NCI-H526 (cell line): Measurements from ENCODE around the gene STPG3.

Source experiments
- DNase-seq, 2 experiments: peaks; one replicate each; lab custom pipeline; 2025; lab: John Stamatoyannopoulos, UW

STPG3 gene

DNA sequence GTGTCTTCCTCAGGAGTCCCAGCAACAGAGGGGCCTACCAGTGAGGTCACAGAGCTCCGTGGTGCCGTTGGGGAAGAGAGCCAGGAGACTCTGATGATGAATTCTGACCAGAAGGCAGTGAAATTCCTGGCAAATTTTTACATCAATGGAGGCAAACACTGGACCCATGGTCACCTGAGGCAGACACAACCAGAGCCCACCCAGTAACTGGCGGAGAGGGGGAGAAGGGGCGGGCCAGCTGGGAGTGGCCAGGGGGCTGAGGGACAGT, at the start of gene STPG3:
Gene STPG3, plus strand, starts transcription at position 93 of the 268 bp plus-strand sequence. Its CDS starts 1 bp downstream, at position 94.
- DNase-seq: no peak

DNA sequence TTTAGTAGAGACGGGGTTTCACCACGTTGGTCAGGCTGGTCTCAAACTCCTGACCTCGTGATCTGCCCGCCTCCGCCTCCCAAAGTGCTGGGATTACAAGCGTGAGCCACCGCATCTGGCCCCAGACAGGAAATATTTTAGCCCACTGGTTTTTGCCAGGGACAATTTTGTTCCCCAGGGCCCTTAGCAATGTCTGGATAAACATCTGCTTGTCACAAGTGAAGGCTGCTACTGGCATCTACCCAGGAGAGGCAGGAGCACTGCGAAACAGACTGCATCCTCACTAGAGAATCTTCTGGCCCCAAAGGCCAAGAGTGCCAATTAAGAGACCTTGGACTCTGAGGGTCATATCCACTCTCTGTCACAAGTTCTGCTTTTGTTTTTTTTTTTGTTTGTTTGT, 48.1 kb upstream of the STPG3 start:
- DNase-seq: no peak

- DNase-seq: no peak
Observed at GRCh38 chr9:137204731-137205125, 46.4 kb upstream of the STPG3 start.

GRCh38 chr9:137205126-137206069, 45.7 kb upstream of the STPG3 start, which contains the start of the genes NDOR1 and TMEM203:
Gene NDOR1, plus strand, starts transcription at chr9:137205700. Its CDS starts 78 bp downstream, at chr9:137205778.
Gene TMEM203, minus strand, starts transcription at chr9:137205648. Its CDS starts 234 bp downstream, at chr9:137205414.
- peak in 1 of 2 experiments; percentile 78 for DNase-seq

GRCh38 chr9:137206602-137207001, 44.5 kb upstream of the STPG3 start:
- no peak for DNase-seq

GRCh38 chr9:137211532-137211931, 39.6 kb upstream of the STPG3 start:
- DNase-seq: no peak

DNA sequence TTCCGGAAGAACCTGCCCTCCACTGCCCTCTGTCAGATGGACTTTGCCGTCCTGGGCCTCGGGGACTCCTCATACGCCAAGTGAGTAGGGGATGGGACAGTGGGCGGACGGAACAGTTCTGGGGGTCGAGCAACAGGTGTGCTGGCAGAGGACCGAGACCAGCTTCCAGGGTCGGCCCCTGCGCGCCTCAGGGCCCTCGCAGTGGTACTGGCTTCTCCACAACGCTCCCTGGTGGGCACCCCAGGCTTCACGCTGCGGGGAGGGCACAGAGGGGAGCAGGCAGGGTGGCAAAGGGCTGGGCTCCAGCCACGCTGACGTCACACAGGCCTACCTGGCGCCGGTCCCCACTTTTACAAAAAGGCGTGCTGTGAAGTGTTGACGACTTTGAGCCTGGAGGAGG, 38.6 kb upstream of the STPG3 start:
- no peak for DNase-seq

DNA sequence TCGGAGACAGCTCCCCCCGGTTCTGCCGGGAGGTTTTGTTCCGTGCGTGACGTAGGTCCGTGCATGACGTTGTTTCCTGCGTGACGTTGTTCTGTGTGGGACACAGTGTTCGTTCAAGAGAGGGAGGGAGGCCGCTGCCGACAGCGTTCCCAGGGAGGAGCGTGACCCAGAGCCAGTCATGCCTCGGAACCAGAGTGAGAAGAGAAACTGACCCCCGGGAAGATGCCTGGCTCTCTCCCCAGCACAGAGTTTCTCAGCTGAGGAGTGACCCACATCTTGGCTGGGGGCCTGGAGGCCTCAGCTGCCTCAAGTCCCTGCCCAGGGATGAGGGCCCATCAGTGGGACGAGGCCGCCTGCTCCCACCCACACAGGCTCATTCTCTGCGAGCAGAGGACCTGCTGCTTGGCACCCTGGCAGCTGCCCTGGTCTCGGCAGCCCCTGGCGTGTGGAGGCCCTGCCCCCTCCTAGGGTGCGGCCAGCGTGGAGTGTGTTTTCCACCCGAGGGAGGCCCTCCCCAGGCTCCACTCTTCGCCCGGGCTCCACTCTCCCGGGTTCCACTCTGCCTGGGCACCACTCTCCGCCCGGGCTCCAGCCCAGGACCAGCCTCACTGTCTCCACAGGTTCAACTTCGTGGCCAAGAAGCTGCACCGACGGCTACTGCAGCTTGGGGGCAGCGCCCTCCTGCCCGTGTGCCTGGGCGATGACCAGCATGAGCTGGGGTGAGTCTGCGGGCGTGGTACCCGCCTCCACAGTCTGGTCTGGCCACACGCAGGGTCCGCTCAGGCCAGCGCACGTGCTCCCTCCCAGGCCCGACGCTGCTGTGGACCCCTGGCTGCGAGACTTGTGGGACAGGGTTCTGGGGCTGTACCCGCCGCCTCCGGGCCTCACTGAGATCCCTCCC, 37.7 kb upstream of the STPG3 start:
- no peak for DNase-seq

DNA sequence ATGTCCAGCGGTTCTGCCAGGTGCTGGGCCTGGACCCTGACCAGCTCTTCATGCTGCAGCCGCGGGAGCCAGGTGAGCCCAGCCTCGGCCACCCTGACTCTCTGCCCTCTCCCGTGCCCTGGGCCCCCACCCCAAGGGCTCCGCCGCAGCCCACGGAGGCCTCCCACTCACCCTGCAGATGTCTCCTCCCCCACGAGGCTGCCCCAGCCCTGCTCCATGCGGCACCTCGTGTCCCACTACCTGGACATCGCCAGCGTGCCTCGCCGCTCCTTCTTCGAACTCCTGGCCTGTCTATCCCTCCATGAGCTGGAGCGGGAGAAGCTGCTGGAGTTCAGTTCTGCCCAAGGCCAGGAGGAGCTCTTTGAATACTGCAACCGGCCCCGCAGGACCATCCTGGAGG, 36.5 kb upstream of the STPG3 start:
- DNase-seq: no peak

GRCh38 chr9:137215196-137215986, 35.7 kb upstream of the STPG3 start:
- no peak for DNase-seq

- DNase-seq: no peak
Observed at GRCh38 chr9:137216188-137216965, 34.7 kb upstream of the STPG3 start.

DNA sequence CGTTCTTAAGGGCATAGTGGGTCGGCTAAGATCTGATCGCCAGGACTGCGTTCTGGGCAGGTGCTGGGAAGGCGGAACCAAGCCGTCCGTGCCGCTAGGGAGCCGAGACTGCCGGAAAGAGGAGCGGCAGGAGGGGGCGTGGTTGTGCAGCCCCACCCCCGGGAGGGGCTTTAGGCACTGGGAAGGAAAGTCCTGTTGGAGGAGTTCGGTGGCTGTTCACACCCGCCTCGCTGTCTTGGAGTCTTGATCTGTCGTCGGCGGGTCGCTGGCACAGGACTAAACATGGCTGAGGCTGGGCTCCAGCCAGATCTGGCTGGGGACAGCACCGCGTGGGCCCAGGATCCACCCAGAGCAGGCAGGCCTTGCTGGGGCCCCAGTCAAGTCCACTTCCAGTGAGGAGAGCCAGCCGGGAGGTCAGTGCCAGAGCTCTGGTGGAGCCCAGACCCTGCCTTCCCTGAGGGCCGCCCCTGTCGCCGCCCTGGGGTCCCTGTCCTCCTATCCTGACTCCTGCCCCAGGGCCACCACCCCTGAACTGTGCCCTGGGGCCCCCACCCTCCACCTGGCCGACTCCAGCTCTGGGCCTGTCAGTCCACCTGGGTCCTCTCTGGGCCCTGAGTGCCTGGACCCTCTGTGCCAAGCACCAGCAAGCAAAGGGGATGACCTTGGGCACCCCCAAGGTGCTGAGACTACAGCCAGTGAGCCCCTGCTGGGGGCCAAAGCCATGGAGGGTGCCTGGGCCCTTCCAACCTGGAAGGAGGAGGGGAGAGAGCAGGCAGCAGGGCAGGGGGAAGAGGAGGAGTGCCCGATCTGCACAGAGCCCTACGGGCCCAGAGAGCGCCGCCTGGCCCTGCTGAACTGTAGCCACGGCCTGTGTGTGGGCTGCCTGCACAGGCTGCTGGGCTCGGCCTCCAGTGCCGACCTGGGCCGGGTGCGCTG, 33.5 kb upstream of the STPG3 start:
- DNase-seq: peak in 1 of 2 experiments; percentile 84

DNA sequence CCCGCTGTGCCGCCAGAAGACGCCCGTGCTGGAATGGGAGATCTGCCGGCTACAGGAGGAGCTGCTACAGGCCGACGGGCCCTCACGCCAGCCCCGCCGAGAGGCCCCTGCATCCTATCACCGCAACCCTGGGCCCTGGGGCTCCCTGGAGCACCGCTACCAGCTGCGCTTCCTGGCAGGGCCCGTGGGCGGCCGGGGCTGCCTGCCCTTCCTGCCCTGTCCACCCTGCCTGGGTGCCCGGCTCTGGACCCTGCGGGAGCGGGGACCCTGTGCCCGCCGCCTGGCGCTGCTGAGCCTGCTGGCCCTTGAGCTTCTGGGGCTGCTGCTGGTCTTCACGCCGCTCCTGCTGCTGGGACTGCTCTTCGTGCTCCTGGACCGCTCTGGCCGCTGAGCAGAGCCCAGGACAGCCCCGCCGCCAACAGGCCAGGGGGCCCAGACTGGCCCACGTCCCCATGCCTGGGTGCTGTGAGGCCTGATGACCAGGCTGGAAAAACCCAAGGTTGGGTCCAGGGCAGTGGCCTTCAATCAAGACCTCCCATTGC, 32.8 kb upstream of the STPG3 start:
- DNase-seq: no peak

DNA sequence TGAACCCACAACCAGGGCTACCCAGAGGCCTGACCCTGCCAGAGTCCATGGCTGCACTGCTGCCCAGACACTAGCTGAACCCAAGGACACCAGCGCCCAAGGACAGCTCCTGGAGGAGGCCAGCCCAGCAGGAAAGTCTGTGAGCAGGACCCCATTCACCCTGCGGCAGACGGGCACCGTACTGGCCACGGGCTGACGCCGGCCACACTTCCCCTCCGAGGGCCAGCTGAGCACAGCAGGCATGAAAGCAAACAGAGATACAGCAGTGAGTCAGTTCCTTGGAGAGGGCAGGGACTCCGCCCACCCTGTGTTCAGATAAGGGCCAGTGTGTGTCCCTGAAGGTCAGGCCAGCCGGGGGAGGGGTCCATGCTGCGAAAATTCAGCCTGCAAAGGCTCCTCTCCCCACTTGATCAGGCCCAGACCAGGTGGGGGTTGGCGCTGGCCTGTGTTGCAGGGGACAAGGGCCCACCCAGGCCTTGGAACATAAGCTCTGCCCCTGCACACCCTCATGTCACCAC, 32.3 kb upstream of the STPG3 start:
- no peak for DNase-seq

DNA sequence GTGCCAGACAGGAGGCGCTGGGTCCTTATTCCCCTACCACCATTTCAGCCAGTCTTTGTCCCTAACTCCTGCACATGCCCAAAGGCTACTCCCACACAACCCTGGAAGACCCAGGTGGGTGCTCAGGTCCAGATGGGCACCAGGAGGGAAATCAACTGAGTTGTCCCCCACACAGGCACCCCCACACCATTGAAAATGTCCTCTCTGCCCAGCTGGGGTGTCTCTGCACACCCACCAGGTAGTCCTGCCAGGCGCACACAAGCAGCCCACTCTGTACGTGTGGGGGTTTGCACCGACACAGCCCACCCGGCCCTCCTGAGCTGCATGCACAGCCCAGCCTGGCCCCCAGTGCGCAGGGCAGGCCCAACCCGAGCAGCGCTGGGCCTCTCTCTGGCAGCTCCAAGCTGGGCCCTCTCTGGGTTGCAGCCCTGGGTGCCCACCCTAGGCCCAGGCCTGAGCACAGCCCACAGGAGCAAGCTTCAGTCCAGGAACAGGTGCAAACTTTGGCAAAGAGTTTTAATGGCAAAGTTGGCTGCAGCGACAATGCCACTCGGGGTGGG, 31.2 kb upstream of the STPG3 start:
- DNase-seq: no peak

- no peak for DNase-seq
Observed at GRCh38 chr9:137220317-137221094, 30.6 kb upstream of the STPG3 start.

GRCh38 chr9:137221095-137221505, 30.0 kb upstream of the STPG3 start:
- DNase-seq: no peak

GRCh38 chr9:137221506-137222111, 29.5 kb upstream of the STPG3 start:
- peak in 1 of 2 experiments; percentile 61 for DNase-seq
